ENCODE results near the gene MDH1. TPM values are rescaled to one million over a fixed set of nuclear protein-coding genes. Genes with fewer than 3 reads are reported as not detected.

The MDH1 gene
- total RNA-seq, 3 donors from 2014 or later = 162 to 185 (median 177) TPM

- no peak overlapping the region for H3K4me3 ChIP-seq
These were observed 2.1 kb downstream of the MDH1 start for GRCh38 chr2:63590626-63591408.

GRCh38 chr2:63591566-63592175 lies 2.9 kb downstream of the MDH1 start:
- TF ChIP-seq, protein P1, sequence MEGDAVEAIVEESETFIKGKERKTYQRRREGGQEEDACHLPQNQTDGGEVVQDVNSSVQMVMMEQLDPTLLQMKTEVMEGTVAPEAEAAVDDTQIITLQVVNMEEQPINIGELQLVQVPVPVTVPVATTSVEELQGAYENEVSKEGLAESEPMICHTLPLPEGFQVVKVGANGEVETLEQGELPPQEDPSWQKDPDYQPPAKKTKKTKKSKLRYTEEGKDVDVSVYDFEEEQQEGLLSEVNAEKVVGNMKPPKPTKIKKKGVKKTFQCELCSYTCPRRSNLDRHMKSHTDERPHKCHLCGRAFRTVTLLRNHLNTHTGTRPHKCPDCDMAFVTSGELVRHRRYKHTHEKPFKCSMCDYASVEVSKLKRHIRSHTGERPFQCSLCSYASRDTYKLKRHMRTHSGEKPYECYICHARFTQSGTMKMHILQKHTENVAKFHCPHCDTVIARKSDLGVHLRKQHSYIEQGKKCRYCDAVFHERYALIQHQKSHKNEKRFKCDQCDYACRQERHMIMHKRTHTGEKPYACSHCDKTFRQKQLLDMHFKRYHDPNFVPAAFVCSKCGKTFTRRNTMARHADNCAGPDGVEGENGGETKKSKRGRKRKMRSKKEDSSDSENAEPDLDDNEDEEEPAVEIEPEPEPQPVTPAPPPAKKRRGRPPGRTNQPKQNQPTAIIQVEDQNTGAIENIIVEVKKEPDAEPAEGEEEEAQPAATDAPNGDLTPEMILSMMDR (IDR thresholded peaks at IDR 0.05) = no peak
- Histone ChIP-seq H3K4me1 (ENCODE audit: low read depth) (peaks cover 5% of the 10 kb centered on the region), H3K9me3 (no peaks in the 10 kb centered on the region), H3K4me3 (no peak overlapping the region), H3K36me3 (ENCODE audit: low read depth) (peaks cover 3% of the 10 kb centered on the region)
- ATAC-seq (no peak), DNase-seq (no peak)
- intact Hi-C loops (cut with DNase I, micrococcal nuclease) = no loop called here

More at GRCh38 chr2:63590626-63591408, 2.1 kb downstream of the MDH1 start:
- Histone ChIP-seq H3K9me3 (no peaks in the 10 kb centered on the region), H3K36me3 (ENCODE audit: low read depth) (peaks cover 3% of the 10 kb centered on the region), H3K4me1 (ENCODE audit: low read depth) (peaks cover 5% of the 10 kb centered on the region)
- ATAC-seq (no peak), DNase-seq (peak in 1 of 3 donors; percentile 48)
- intact Hi-C loops (cut with DNase I, micrococcal nuclease) = no loop called here
- TF ChIP-seq, protein P1 (IDR thresholded peaks at IDR 0.05) = no peak

DNA sequence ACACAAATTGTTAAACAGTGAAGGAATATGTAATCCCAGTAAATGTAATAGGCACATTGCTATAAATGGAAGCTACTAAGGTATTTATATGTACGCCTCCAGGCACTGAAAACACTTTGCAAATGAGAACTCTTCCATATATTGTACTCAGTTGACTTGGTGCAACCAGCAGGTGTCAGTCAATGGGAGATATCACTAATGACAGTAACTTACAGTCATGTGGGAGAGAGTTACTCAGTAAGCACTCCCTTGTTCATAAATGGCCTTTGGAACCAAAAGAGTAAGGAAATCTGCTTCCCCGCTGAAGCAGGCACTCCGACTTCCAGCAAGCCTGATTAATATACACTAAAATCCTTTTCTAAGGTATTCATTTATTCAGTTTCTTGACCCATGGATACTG lies 5.9 kb downstream of the MDH1 start:
- DNase-seq = no peak
- H3K36me3 ChIP-seq (ENCODE audit: low read depth) = no peaks in the 10 kb centered on the region
- TF ChIP-seq, protein P1 (IDR thresholded peaks at IDR 0.05) = no peak
- peaks cover 2% of the 10 kb centered on the region for H3K4me1 ChIP-seq (ENCODE audit: low read depth)
- no peaks in the 10 kb centered on the region for H3K9me3 ChIP-seq
- ATAC-seq = no peak
- intact Hi-C loops (cut with DNase I, micrococcal nuclease) = no loop called here
- H3K4me3 ChIP-seq = no peak overlapping the region

GRCh38 chr2:63596401-63596883 lies 7.7 kb downstream of the MDH1 start:
- Histone ChIP-seq H3K9me3 (no peaks in the 10 kb centered on the region), H3K4me3 (no peak overlapping the region), H3K4me1 (ENCODE audit: low read depth) (no peaks in the 10 kb centered on the region), H3K36me3 (ENCODE audit: low read depth) (no peaks in the 10 kb centered on the region)
- intact Hi-C loops (cut with DNase I, micrococcal nuclease) = no loop called here
- TF ChIP-seq, protein P1 (IDR thresholded peaks at IDR 0.05) = no peak
- DNase-seq (no peak), ATAC-seq (no peak)

- Histone ChIP-seq H3K4me3 (no peak overlapping the region), H3K36me3 (ENCODE audit: low read depth) (peaks cover 5% of the 10 kb centered on the region), H3K4me1 (ENCODE audit: low read depth) (no peaks in the 10 kb centered on the region), H3K9me3 (no peaks in the 10 kb centered on the region)
- no peak for DNase-seq
- TF ChIP-seq, protein P1 (IDR thresholded peaks at IDR 0.05) = no peak
- ATAC-seq = no peak
- intact Hi-C loops (cut with DNase I, micrococcal nuclease) = no loop called here
These were observed 10.2 kb downstream of the MDH1 start for GRCh38 chr2:63598981-63599380.

Measured in mucosa of descending colon (tissue), 3 donors.